NCI-H2227 treated with DMSO at 0.1 percent for 48 hours (cell line): ENCODE data around the gene TSHZ1.
A peak's percentile ranks its signal among the peaks of the same experiment; 100 is the strongest.

Source experiments
- DNase-seq: peaks from one replicate; lab custom pipeline; 2025; lab: John Stamatoyannopoulos, UW

TSHZ1 gene

DNA sequence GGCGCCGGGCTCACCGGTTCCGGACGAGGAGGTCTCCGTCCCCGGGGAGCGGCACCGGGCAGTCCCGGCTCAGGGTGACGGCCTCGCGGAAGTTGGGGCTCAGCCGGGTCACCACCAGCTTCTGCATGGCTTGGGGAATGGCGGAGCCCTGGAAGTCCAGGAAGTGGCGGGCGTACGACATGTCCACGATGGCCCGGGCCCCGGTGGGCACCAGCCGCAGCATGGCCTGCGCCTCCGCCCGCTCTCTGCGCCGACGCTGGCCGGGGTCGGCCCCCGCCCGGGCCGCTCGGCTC, 1.8 kb upstream of the TSHZ1 start:
- DNase-seq: no peak

DNA sequence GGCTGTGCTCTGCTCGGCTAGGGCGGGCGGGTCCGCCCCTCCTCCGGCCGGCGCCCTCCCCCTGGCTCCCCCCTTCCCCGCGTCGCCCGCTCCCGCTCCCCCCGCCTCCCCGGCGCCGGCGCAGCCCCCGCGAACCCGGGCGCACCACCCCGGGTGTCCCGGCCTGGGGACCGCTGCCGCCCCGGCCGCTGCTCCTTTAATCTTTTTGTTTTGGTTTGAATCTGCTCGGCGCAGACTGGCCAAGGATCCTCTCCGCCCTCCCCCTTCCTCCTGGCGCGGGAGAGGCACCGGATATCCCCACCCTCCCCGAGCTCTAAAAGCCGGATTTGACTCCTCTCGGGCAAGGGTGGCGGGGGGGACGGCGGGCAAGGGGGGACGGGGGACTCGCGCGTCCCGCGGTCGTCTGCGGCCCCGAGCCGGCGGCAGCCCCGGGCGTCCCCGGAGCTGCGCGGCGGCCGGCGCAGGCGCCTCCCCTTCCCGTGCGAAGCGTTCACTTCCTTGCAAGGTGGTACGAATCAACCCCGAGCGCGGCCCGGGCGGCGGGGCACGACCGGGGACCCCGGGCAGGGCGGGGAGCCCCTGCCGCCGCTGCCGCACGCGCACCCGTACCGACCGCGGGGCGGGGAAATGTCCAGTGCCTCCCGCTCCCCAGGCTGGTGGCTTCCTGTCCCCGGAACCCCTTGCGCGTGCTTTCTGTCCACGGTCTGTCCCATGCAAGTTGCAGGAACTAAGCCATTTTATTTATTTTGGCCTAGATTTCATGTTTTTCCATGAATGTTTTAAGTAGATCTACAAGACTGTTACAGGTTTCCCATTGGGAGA, 1.3 kb upstream of the TSHZ1 start, which contains the start of gene PTGR3:
Gene PTGR3 (minus strand): TSS at position 11 of the 822 bp plus-strand sequence. CDS start 81 bp downstream, outside the sequence.
- peak; percentile 74 for DNase-seq

DNA sequence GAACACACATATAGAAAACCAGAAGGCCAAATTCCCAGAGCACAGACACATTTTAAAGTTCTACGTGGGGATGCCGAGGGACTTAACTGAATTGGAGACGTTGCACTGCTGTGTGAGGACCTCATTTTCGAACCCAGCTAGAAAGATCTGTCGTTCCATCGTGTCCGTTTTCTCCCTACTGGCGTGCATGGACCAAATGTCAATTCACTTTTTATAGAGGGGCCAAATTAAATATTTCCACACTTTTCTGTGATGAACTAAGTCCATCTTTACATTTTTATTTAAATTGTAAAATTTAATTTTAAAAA, 692 bp upstream of the TSHZ1 start:
- DNase-seq: no peak

DNA sequence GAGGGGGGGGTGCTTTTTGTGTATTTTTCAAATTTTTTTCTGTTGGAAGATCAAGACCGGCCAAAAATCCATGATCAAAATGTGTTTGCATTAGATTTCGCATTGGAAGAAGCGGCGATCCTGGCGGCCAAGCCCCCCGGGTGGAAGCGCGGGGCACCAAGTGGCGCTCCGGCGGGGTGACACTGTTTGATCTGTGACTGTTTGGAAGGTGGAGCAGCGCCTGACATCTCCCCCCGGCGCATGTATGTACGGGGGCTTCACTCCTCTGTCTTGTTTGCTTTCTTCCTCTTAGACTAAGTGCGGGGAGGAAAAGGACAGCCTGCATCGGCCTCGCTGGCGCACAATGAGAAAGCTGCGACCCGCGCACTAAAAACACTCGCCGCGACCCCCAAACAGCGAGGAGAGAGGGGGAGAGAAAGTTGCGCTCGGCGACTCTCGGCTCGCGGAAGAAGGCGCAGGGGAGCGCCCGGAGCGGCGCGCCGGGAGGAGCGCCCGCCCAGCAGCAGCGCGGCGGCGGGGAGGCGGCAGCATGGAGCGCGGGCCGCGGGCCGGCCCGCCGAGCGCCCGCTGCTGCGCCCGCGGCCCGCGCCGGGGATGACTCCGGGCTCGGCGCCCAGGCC, 515 bp downstream of the TSHZ1 start:
- DNase-seq: no peak

DNA sequence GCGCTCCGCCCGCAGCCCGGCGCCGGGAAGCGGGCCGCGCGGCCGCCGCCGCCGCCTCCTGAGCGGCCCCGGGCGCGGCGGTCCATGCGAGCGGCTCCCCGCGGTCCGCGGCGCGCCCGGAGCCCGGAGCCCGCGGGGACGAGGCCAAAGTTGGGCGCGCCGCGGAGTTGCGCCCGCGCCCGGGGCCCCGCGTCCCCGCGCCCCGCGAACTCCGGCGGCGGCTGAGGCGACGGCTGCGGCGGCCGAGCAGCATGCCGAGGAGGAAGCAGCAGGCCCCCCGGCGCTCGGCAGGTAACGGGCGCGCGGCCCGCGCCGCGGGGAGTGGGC, 992 bp downstream of the TSHZ1 start:
- no peak for DNase-seq

DNA sequence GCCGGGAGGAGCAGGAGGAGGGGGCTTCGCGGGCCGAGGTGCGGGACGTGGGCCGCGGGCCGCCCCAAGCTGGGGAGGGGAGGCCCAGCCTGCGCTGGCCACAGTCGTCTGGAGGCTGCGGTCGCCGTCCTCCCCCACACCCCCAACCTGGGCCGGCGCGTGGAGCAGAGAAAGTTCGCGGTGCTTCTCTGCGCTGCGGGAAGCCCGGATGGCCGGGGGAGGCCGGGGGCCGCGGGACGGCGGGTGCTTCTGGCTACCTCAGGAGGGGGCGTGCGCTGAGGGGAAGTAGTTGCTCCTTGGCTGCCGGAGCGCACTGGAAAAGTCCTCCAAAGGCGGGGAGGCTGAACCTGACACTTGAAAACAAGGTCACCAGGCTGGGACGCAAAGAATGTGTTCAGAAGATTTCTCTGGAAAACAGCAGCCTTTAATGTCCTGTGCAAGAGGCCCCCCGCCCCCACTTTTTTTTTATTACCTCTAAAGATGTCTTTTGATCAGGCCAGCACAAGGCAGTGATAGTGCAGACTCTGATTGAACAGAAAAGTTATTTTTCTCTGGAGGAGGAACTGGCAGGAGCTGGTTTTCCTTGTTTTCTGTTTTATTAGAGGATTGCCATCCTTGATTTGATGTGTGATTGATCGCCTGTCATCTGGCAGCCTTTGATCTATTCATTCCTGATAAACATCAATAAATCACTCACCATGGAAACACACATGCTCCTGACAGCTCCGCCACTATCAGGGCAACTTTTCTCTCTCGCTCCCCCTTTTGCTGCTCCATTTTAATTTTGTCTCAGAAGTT, 1.6 kb downstream of the TSHZ1 start:
- DNase-seq: no peak

DNA sequence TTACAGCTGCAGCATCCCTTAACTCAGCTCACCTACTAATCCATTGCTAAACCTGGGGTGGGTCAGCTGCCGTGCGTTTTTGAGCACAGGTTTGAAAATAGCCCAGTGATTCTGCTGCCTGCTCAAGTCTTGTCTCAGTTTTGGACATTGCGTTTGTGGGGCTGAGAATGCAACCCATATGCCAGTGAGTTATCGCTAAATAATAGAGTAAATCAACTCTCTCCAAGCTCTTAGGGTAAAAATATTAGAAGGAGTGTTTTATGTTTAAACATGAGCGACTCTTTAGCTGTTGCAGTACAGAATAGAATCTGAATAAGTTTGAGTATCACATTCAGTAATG, 2.1 kb downstream of the TSHZ1 start:
- no peak for DNase-seq

DNA sequence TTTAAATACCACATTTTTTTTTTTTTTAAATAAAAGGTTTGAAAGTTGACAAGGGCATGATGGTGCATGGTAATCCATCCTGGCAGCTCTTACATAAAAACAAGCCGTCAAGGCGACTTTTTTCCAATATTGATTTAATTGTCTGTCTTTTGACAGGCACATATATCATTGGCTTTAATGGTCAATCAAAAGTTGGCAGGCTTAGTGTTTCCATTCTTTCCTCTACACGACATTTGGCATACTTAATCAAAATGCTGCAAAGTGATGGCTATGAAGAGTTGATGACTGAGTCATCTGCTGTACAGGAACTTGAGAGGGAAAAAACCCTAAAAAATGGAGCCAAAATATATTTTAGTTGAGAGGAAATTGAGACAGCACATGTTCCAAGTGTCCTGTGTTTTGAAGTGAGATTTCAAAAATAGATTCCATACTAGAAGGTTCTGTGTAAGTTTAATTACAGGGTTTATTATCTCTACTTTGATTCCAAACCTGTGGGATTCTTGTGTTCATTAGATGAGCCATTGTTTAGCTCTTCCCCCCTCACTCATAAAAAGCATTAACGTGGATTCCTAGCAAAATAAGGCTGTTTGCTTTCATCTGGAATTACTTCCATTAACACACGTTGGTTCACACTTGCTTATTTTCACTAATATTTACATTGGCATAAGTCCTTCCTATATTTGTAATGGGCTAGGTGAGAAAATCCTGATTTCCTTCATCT, 3.2 kb downstream of the TSHZ1 start:
- DNase-seq: no peak

DNA sequence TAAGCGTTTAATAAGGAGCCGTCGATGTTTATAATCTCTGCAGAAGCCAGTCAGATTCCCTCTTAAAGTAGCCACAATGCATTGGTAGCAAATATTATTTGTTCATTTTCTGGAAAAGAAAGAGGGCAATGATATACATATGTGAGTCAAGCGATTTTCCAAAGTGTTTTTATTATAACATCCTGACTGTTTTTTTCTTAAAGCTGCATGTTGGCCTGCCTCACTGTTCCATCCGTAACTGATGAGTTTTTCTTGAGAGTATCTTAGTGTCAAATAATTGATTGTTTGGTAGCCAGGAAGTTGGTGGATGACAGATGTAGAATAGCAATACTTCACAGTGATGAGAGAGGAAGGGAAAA, 3.7 kb downstream of the TSHZ1 start:
- no peak for DNase-seq

DNA sequence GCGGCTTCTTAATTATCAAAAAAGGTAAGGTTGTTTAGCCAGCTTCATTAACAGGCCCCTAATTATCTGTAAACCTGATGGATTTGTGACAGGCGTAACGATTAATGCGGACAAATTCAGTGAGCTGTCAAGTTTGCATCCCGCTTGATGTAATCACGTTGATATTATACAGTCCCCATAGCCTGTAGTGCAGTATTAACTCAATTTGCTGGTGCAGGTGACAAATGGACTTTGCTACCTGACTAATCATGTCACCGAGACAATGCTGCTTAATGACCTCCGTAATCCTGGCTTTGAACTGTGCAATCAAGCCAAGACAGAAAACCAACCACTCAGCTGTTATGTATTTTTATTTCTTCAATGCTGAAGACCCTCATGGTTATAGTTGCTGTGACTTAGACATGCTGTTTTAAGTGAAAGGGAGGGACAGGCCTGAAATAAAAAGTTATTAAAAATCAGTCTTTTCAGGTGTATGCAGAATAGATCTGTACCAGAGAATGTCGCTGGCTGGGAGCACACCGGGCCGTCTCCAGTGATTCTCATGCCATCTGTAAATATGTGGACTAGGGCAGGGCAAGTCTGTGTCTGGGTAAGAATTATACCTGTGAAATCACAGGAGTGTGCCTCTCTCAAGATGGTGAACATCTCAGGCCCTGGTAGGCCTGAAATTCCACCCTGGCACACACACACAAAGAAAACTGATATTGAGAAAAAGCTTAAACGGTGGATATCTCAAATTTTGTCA, 4.3 kb downstream of the TSHZ1 start:
- no peak for DNase-seq

DNA sequence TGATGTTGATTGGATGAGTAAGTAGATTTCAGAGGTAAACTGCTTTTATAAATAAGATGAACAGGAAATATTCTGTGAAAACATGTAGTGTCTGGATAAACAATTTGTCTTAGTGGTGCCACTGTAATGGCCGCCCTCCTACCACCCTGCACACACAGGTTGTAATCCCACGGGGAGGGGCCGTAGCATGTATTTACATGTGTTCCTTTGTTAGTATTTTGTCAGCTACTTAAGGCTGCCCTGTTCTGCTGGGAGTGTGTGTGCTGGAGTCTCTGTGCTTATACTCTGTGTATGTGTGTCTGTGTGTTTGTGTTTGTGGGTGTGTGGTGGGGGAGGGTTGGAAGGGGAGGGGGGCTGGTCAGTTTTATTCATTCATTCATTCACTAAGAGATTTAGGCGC, 5.1 kb downstream of the TSHZ1 start:
- DNase-seq: no peak

DNA sequence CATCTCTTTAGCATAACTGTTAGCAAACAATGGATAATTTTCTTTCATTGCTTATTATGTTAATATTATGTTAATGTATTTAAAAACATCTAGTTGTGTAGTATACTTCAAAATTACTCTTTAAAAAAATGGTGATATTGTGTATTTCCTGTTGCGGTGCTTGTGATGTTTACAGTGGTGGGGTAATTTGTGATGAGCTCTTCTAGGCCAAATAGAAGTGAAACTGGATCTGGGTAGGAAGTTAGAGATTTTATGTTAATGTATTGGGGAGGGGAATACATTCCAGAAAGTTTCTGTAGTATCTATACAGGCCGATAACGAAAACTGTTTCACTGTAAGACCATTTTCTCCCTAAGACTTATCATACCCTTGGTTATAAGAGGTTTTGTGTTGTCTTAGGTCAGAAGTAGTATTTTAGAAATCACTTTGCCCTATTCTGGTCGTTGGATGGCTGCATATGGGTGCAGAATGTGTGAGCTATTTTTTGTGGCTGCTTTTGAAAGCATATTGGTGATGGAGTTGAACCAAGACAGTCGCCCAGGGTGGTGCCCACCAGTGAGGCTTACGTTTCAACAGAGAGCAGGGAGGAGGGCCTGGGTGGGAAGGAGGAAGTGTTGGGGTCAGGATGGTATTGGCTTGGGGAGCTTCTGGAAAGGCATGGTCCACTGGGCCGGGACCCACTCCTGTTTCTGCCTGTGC, 5.8 kb downstream of the TSHZ1 start:
- DNase-seq: no peak

DNA sequence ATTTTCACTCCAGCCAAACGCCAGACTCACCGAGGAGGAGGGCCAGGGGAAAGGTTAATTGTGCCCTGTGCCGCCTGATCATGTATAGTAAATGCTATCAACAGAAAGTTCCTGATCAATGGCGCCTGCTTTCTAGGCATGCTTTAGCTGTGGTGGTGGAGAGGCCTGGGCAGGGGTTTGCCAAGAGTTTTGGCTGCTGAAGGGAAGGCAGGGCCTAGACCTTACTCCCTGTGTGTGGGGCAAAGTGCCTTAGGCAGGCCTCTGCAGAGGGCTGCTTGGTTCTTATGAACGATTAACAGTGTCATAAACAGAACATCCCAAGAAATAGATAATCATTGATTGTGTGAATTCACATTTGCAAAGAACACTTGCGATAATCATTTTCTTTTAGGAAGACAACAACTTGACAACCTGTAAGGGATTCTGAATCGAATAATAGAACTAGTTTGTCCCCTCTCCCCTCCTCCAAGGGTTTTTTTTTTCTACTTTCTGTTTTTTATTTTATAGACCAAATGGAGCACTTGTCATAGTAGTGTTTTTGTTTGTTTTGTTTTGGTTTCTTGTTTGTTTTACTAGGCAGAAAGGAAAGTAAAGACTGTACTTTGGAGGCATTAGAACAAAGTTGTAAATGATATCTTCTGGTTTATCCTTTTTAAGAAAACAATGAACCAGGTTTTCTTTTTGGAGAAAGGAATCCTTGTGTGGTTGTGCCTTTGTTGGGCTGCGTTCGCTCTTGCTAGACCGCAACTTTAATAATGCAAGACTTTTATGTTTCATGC, 6.5 kb downstream of the TSHZ1 start:
- DNase-seq: no peak

DNA sequence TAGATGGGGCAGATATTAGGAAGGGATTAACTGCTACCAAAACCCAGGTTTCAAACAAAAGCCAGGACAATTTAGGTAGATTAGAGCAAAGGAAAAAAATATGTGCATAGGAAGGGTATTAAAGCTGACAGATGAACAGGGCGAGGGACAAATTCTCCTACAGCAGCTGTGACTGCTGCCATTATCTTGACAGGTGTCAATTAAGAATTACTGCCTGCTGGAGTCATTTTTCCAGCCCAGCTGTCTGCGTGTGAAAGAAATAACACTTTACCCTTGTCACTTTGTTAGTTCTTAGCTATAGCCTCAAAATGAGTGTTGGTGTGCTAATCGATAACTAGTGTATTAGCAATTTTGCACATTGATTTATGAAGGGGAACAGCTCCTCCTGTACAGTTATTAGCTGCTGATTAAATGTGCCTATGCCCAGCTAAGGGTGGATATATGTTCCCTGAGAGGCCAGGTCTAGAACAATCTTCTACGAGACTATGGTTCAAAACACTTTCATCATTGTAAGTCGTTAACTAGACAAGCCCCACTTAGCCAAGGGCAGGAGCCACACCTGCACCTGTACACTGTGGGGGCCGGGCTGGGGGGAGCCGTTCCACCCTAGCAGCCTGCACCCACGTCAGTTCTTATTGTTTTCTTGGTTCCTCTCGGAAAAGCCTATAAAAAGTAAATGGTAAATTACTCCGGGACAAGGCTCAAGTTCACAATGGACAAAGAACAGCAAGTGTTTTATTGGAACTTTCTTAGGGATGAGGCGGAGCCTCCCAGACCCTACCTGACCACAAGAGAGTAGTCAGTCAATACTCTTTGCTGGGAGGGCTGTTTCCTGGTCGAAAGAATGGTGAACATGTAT, 7.7 kb downstream of the TSHZ1 start:
- DNase-seq: peak; percentile 54

DNA sequence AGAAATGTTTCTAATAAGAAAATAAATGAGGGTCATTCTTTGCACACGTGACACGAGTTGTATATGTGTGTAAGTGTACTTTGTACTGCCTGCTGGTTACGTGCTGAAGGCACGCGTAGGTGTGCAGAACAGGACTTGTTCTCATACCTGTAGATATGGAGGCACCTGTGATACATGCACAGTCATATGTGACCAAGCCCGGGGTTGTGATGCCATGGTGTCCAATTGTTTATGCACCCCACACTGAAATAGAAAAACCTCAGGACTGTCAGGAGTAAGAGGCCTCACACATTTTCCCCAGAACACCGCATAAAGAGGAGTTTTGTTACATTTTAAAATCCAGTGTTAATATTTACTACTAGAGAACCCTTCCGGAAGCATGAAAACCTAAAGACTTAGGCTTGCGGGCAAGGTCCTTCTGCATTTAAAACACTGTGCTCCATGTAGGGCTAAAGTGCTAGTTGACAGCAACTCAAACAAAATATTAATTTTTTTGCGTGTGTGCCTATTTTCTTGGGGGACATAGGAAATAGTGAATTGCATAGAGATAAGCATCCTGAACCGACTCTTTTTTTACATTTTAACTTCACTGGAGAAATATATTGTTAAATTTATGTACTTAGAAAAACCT, 9.3 kb downstream of the TSHZ1 start:
- DNase-seq: no peak

DNA sequence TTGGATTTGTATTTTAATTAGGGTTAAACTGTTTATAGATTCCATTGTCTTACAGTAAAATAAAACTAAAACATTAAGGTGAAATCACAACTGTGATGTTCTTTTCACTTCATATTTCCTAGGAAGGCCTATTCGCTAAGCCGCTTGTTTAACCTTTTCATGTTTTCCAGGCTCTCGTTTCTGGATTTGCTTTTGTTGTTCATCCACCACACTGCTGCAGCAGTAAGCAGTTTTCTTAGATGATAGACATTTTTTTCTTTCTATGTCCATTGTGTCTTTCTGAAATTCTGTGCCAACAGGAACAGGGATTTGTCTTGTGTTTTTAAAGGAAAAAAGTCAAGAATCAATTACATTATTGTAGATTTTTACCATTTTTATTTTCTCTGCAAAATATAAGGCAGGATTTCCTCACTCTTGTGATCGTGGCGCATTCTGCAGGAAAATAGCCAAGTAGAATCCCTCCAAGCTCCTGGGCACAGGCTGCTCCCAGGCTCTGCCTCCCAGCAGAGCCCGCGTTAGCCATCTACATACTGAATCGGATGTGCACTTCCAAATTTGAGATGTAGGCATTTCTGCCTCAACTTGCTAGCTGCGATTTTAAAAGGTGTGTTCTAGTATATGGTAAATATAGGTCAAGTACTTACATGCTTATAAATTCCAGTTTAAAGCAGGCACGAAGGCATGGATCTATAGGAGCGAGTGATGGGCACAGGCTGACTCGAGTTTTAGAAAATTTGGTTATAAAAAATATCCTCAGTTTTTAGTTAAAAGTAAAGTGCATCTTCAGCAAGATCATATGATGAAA, 10.2 kb downstream of the TSHZ1 start:
- no peak for DNase-seq

DNA sequence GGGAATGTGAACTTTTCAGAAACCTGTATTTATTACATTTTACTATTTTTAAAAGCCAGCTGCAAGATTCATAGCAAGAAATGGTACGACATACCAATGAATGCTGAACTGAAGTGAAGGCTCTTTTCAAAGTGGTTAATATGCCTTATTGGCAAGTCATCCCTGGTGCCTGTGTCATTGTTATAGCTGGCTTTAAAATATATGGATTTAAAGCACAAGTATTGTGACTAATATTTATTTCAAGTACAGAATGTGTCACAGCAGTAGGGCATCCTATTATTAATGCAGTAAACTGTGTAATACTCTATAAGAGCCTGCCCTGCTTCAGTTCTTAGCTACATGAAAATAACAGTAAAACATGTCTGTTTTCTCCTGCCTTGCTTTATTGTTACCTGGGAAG, 10.8 kb downstream of the TSHZ1 start:
- no peak for DNase-seq

DNA sequence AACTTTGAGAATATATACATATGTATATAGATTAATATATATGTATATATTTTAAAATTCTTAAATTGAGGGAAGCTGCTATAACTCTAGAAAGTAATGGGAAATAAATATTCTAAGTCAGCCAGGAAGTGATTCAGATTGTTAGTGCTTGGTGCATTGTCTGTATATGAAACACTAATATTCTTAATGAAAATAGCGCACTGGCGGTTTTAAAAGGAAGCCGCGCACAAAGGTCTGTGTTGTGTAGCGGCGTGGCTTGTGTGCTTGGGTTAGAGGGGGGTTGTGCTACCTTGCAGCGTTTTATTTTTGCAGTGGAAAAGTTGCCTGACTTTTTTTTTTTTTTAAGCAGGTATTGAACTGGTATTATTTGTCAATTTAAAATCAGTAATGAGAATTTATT, 11.3 kb downstream of the TSHZ1 start:
- DNase-seq: no peak

DNA sequence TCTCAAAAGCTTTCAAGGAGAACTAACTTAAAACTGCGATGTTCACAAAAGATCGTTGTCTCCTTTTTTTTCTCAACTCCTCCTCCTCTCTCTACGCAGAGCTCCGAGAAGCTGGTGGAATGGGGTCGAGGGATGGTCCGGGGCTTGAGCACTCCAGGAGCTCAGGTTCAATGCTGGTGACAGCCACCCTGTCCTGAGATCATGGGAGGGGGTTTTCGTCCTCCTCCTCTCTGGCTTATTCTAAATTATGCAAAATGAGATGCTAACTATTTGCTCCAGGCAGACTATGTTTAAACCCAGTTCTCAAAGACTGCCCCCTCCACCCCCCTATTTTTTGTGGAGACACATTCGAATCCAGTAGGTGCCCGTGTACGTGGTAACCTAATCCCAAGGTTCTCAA, 11.8 kb downstream of the TSHZ1 start:
- no peak for DNase-seq
